HepG2 (cell line): ENCODE measurements around the gene AGRN. TPM values are rescaled to one million over a fixed set of nuclear protein-coding genes. Genes with fewer than 3 reads are reported as not detected.

Source experiments
- ATF1 ChIP-seq: IDR thresholded peaks from 2 replicates; pipeline ENCODE4 v1.6.1; 2016; ENCODE audit warnings: mild to moderate bottlenecking, control low read depth
- CREB3 ChIP-seq: sonication (generic); formaldehyde crosslinking; IDR thresholded peaks from 2 replicates; pipeline ENCODE4 v1.5.0; 2020; ENCODE audit warnings: missing genetic modification reagents
- ETV5 ChIP-seq: IDR thresholded peaks from 2 replicates; pipeline ENCODE4 v1.6.1; 2018; ENCODE audit warnings: missing biosample characterization, missing genetic modification reagents, inconsistent platforms, borderline replicate concordance
- GLI4 ChIP-seq: sonication (generic); formaldehyde crosslinking; IDR thresholded peaks from 2 replicates; pipeline ENCODE4 v1.5.1; 2020; ENCODE audit warnings: missing genetic modification reagents, mild to moderate bottlenecking, moderate library complexity, borderline replicate concordance
- GZF1 ChIP-seq: sonication (generic); formaldehyde crosslinking; IDR thresholded peaks from 2 replicates; pipeline ENCODE4 v1.5.1; 2020; ENCODE audit warnings: mild to moderate bottlenecking, missing genetic modification reagents
- MED8 ChIP-seq: sonication (generic); formaldehyde crosslinking; IDR thresholded peaks from 2 replicates; pipeline ENCODE4 v1.8.1; 2023; ENCODE audit warnings: mild to moderate bottlenecking, missing genetic modification reagents; ENCODE audit not compliant: insufficient replicate concordance
- MLXIP ChIP-seq: sonication (generic); formaldehyde crosslinking; IDR thresholded peaks from 2 replicates; pipeline ENCODE4 v1.9.0; 2021; ENCODE audit warnings: missing genetic modification reagents, borderline replicate concordance
- MTF2 ChIP-seq: sonication (generic); formaldehyde crosslinking; IDR thresholded peaks from 2 replicates; pipeline ENCODE4 v1.5.0; 2020; ENCODE audit warnings: missing genetic modification reagents, borderline replicate concordance
- RARA ChIP-seq: IDR thresholded peaks from 2 replicates; pipeline ENCODE4 v1.6.1; 2016; ENCODE audit warnings: missing genetic modification reagents, missing compliant biosample characterization
- SMARCC2 ChIP-seq: fragments of 450-650 bp; IDR thresholded peaks from 2 replicates; pipeline ENCODE4 v1.6.1; 2017; ENCODE audit warnings: antibody characterized with exemption, mild to moderate bottlenecking
- SPEN ChIP-seq: sonication (generic); formaldehyde crosslinking; IDR thresholded peaks from 2 replicates; pipeline ENCODE4 v1.5.1; 2020; ENCODE audit warnings: low read depth, mild to moderate bottlenecking, missing genetic modification reagents
- TFDP2 ChIP-seq: sonication (generic); formaldehyde crosslinking; IDR thresholded peaks from 2 replicates; pipeline ENCODE4 v1.4.0; 2020; ENCODE audit warnings: missing genetic modification reagents
- ZNF142 ChIP-seq: sonication (generic); formaldehyde crosslinking; IDR thresholded peaks from 2 replicates; pipeline ENCODE4 v1.4.0; 2020; ENCODE audit warnings: missing genetic modification reagents
- ZNF205 ChIP-seq: IDR thresholded peaks from 2 replicates; pipeline ENCODE4 v1.6.1; 2018; ENCODE audit warnings: missing biosample characterization, missing genetic modification reagents
- ZNF260 ChIP-seq: sonication (generic); formaldehyde crosslinking; IDR thresholded peaks from 2 replicates; pipeline ENCODE4 v1.4.0; 2020; ENCODE audit warnings: missing genetic modification reagents, low read depth, mild to moderate bottlenecking, borderline replicate concordance
- ZNF564 ChIP-seq: sonication (generic); formaldehyde crosslinking; IDR thresholded peaks from 2 replicates; pipeline ENCODE4 v1.8.1; 2023; ENCODE audit warnings: mild to moderate bottlenecking, missing genetic modification reagents
- ZNF605 ChIP-seq: sonication (generic); formaldehyde crosslinking; IDR thresholded peaks from 2 replicates; pipeline ENCODE4 v1.8.0; 2022; ENCODE audit warnings: mild to moderate bottlenecking, missing genetic modification reagents
- polyA plus RNA-seq, 8 experiments: library from polyadenylated mRNA; depleted of rRNA in 3 of 8; stranded (reverse) in 7 of 8; unstranded in 1 of 8; fragments of >200 nt; fragmentation: Illumina TruSeq in 4 of 8; extraction: Trizol in 4 of 8; gene quantifications; 2 replicates each; pipeline versions ENCODE4 v1.2.1 to v1.2.3, GENCODE V29; 2011 to 2016; ENCODE audit warnings: low read depth in 4 of 8, missing spikeins in 1 of 8, mixed read lengths in 1 of 8; ENCODE audit not compliant: insufficient read depth in 1 of 8
- total RNA-seq, 5 experiments: library from RNA; depleted of rRNA; stranded (reverse); fragments of >200 nt; fragmentation: Illumina TruSeq; extraction: Trizol; gene quantifications; 2 replicates each; pipeline ENCODE4 v1.2.3, GENCODE V29; 2016; ENCODE audit warnings: low read depth in 1 of 5

Gene AGRN
- total and polyA plus RNA-seq, 2 of the 13 experiments (the other 11 are each of a cell fraction or from before 2014, with no cell fraction given) = 29.8 to 65.2 TPM

- no peak for TF ChIP-seq MLXIP
- TF ChIP-seq SMARCC2 = no peak
- TF ChIP-seq ZNF142 (CRISPR knock-in tag) = no peak
- TF ChIP-seq ATF1 (CRISPR knock-in tag) = no peak
- TF ChIP-seq MED8 (CRISPR knock-in tag) = no peak
- peak; percentile 69 for TF ChIP-seq RARA (CRISPR knock-in tag)
- peak; percentile 76 for TF ChIP-seq ZNF605 (CRISPR knock-in tag)
- TF ChIP-seq MTF2 (CRISPR knock-in tag) = no peak; the same call in 1 of the 2 replicates
- no peak for TF ChIP-seq TFDP2 (CRISPR knock-in tag)
- TF ChIP-seq ZNF260 = no peak
- TF ChIP-seq GZF1 (CRISPR knock-in tag) = no peak; the same call in 1 of the 2 replicates
- peak; percentile 75; the same call in 1 of the 2 replicates for TF ChIP-seq ETV5 (CRISPR knock-in tag)
- peak; percentile 62 for TF ChIP-seq SPEN (CRISPR knock-in tag)
- no peak for TF ChIP-seq CREB3 (CRISPR knock-in tag)
- TF ChIP-seq ZNF564 (CRISPR knock-in tag) = peak; percentile 53; the same call in 1 of the 2 replicates
- no peak for TF ChIP-seq ZNF205 (CRISPR knock-in tag)
- peak; percentile 87; the same call in 1 of the 2 replicates for TF ChIP-seq GLI4 (CRISPR knock-in tag)
These were observed 44.3 kb downstream of the AGRN start (continued) for GRCh38 chr1:1063945-1064831.
